Glomerular endothelial cell (primary cell): ENCODE measurements around the gene ABCB10. TPM values are rescaled to one million over a fixed set of nuclear protein-coding genes. Genes with fewer than 3 reads are reported as not detected.
"Not testable (repeated sequence)": the region's sequence is repeated elsewhere in the genome, so short reads cannot be mapped to it uniquely, and the experiment has no call there.

ENCODE experiments used
- DNase-seq: peaks from one replicate; pipeline ENCODE4 v3.0.0-alpha.2; 2011; ENCODE audit warnings: low read depth, low spot score; ENCODE audit errors: extremely low read depth
- total RNA-seq: library from RNA; depleted of rRNA; stranded (reverse); fragments of >200 nt; gene quantifications from 2 replicates; pipeline ENCODE4 v1.2.3, GENCODE V29; 2015

The ABCB10 gene
- total RNA-seq, 1 donor from 2014 or later, result 24.4 TPM

GRCh38 chr1:229539863-229540506 lies 18.5 kb downstream of the ABCB10 start:
- DNase-seq, result no peak

- no peak for DNase-seq
These were observed 19.6 kb downstream of the ABCB10 start for GRCh38 chr1:229538945-229539344.

GRCh38 chr1:229537894-229538293 lies 20.6 kb downstream of the ABCB10 start:
- DNase-seq, result no peak

DNA sequence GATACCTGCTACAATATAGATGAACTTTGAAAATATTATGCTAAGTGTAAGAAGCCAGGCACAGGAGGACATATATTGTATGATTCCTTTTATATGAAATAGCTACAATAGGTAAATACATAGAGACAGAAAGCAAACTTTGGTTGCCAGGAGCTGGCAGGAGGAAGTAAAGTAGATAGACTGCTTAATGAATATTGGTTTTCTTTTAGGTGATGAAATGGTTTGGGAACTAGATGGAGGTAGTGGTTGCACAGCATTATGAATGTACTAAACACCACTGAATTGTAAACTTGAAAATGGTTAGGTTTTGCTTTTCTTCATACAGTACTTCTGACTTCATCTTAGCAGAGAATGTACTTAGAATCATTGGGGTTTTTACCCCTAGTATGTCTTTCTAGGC lies 21.5 kb downstream of the ABCB10 start:
- no peak for DNase-seq

GRCh38 chr1:229535230-229535629 lies 23.3 kb downstream of the ABCB10 start:
- no peak for DNase-seq

- DNase-seq, result no peak
These were observed 27.2 kb downstream of the ABCB10 start for GRCh38 chr1:229531326-229531725.

DNA sequence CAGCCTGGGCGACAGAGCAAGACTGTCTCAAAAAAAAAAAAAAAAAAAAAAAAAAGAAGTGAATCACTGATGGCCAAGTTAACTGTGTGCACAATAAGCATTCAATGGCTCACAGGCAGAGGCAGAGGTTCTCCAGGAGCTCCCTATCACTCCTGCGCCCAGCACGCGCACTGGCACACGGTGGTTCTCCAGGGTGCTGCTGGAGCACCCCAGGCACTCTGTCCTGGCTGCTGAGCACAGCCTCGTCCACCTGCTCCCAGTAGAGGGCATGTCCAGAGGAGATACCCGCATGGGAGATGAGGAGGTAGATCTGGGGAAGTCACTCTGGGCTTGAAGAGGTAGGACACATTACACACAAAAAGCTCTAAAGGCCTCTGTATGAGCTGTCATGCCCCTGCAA lies 28.9 kb downstream of the ABCB10 start:
- DNase-seq, result no peak

DNA sequence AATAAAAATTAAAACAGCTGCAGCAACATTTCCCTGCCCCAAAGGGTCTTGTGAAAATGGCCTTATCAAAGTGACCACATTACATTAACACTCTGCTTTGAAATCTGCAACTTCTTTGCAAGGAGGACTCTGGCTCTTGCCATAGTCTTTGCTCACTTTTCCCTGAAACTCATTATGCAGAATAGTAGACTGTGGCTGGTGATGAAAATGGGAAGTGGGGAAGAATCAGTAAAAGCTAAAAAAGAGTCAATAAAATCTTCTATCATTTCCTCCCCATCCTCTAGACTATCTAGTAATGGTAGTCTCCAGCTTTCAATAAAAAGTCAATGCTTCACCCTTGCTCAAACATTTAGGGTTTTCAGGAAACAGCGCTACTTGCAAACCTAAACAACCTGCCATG lies 31.8 kb downstream of the ABCB10 start:
- no peak for DNase-seq

- DNase-seq, result no peak
These were observed 35.5 kb downstream of the ABCB10 start for GRCh38 chr1:229523052-229523451.

GRCh38 chr1:229514578-229515275 lies 43.8 kb downstream of the ABCB10 start:
- peak; percentile 27 for DNase-seq

DNA sequence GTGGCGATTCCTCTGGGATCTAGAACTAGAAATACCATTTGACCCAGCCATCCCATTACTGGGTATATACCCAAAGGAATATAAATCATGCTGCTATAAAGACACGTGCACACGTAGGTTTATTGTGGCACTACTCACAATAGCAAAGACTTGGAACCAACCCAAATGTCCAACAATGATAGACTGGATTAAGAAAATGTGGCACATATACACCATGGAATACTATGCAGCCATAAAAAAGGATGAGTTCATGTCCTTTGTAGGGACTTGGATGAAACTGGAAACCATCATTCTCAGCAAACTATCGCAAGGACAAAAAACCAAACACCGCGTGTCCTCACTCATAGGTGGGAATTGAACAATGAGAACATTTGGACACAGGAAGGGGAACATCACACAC lies 46.9 kb downstream of the ABCB10 start:
- DNase-seq, result not testable (repeated sequence)

GRCh38 chr1:229511201-229511600 lies 47.3 kb downstream of the ABCB10 start:
- DNase-seq, result not testable (repeated sequence)

DNA sequence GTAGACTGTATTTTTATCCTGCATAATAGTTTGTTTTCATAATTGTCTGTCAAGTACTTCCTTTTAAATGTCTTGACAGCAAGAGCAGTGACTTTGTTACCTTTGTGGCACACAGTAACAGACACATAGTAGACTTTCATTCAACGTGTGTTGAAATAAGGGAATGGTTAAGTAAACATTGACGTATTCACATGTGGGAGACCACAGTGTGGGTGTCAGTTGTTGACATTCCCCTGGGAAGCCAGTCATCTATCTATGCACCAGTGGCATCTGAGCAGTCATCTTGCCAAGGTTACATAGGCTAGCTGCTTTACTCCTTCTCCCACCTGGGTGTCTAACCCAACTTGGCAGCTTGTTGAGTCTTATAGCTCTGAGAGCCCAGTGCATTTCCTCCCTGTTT lies 48.9 kb downstream of the ABCB10 start:
- no peak for DNase-seq

GRCh38 chr1:229508823-229509337 lies 49.6 kb downstream of the ABCB10 start:
- no peak for DNase-seq

GRCh38 chr1:229507951-229508822 lies 50.3 kb downstream of the ABCB10 start, which contains the start of gene NUP133:
NUP133 (minus strand) TSS chr1:229508341; CDS start chr1:229508249, 92 bp downstream.
- peak; percentile 85 for DNase-seq

GRCh38 chr1:229507502-229507901 lies 51.0 kb downstream of the ABCB10 start:
- DNase-seq, result no peak

GRCh38 chr1:229506633-229507032 lies 51.9 kb downstream of the ABCB10 start:
- no peak for DNase-seq

- no peak for DNase-seq
These were observed 62.7 kb downstream of the ABCB10 start for GRCh38 chr1:229495782-229496181.

DNA sequence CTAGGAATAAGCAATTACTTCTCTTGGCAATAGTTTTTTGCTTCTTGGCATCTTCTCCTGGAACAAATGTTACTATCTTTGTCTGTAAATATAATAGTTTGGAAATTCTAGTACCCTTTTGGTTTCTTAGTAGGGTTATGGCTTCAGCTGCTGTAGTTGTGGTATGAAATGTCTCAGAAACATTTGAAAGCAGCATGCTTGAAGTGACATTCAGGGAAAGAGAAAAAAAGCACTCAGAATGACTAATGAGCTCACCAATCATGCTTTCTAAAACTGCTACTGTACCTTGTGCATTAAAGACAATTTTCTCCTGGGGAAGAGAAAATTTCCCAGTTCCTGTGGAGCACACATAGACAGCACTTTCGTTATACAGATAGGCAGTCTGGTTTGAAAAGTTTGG lies 71.3 kb downstream of the ABCB10 start:
- DNase-seq, result no peak

DNA sequence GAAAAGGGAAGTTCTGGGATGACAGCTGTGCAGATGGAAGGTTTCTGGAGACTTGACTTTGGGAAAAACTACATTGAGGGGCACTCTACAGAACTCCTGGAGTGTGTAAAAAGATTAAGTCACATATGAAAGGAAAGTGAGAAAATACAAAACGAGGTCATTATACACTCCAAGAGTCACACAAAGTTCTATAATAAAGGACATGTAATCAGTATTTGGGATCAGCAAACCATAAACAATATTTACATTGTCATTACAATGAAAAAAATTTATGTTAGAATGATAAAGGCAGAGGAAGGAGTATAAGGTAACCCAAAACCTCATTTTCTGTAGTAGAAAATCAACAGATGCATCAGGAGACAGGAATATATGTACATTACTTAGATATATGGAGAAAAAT lies 73.2 kb downstream of the ABCB10 start:
- no peak for DNase-seq

DNA sequence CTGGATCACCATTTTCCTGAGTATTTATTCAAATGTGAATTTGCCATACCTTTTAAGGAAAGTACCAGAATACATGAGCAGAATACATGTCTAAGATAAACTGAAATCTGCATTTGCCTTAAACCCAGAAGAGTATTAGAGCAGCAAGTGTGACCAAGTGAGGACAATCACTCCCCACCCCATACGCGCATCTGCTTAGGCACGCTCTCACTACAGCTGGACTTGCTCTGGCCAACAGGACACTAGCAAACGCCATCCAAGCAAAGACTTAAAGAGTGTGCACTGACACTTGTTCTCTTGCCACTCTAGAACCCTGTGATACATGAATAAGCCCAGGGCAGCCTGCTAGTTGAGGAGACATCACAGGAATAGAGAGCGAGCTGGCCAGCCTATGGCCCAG lies 76.0 kb downstream of the ABCB10 start:
- no peak for DNase-seq
